ENCODE measurements around the gene ANHX. TPM values are rescaled to one million over a fixed set of nuclear protein-coding genes. Genes with fewer than 3 reads are reported as not detected.
A peak's percentile ranks its signal among the peaks of the same experiment; 100 is the strongest.

The ANHX gene
- total RNA-seq, 4 donors from 2014 or later = 0.13 TPM; not detected in 3

DNA sequence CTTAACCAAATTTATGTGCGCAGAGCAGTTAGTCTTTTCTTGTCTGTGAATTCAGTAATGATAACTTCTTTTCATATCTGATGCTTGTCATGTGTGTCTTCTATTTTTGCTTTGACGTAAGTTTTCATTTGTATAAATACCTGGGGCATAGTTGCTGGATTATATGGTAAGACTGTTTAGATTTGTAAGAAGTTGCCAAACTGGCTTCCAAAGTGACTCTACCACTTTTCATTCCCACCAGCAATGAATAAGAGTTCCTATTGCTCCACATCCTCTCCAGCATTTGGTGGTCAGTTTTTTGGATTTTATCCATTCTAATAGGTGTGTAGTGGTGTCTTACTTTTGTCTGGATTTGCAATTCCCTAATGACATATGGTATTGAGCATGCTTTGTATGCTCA, 45.5 kb downstream of the ANHX start:
- Histone ChIP-seq H3K27ac (no peak overlapping the region), H3K36me3 (peaks cover 92 to 93% of the 10 kb centered on the region in 2 donors), H3K9me3 (no peaks in the 10 kb centered on the region), H3K4me3 (replicated peaks in 1 of 3) (no peak overlapping the region), H3K27me3 (no peaks in the 10 kb centered on the region), H3K4me1 (no peaks in the 10 kb centered on the region)
- DNase-seq = no peak
- TF ChIP-seq CTCF (IDR thresholded peaks at IDR 0.05) (no peak), POLR2A (IDR thresholded peaks at IDR 0.05) (no peak)
- intact Hi-C loops (cut with DNase I) = no loop called here
- 98 to 99% methylated on average over 2 of the region's 2 CpGs for WGBS, 2 donors

GRCh38 chr12:133181238-133181959, 54.3 kb downstream of the ANHX start, which contains the start of gene ZNF268:
TSS of gene ZNF268 (plus strand) at chr12:133181495. CDS start at chr12:133181998, 503 bp downstream.
- H3K36me3 ChIP-seq = peaks cover 4 to 23% of the 10 kb centered on the region in 2 donors
- 2 to 3% methylated on average over 20 to 29 of the region's 40 CpGs for WGBS, 2 donors
- TF ChIP-seq POLR2A (IDR thresholded peaks at IDR 0.05) (peak in 1 of 2 donors; percentile 40), CTCF (IDR thresholded peaks at IDR 0.05) (peak; percentile 43 to 78 (median 62))
- peak within 1 kb of the TSS; percentile 78 to 96 (median 92) for H3K4me3 ChIP-seq (replicated peaks in 1 of 3)
- intact Hi-C loops (cut with DNase I) = no loop called here
- H3K9me3 ChIP-seq = no peaks in the 10 kb centered on the region
- peaks cover 6 to 8% of the 10 kb centered on the region in 2 donors for H3K4me1 ChIP-seq
- no peaks in the 10 kb centered on the region for H3K27me3 ChIP-seq
- peak; percentile 94 to 96 for DNase-seq
- H3K27ac ChIP-seq = peak within 1 kb of the TSS; percentile 39 to 65 (median 58)

GRCh38 chr12:133180669-133181068, 55.0 kb downstream of the ANHX start:
- H3K9me3 ChIP-seq = no peaks in the 10 kb centered on the region
- intact Hi-C loops (cut with DNase I) = no loop called here
- peaks cover 6 to 8% of the 10 kb centered on the region in 2 donors for H3K4me1 ChIP-seq
- H3K27me3 ChIP-seq = no peaks in the 10 kb centered on the region
- DNase-seq = no peak
- 96 to 97% methylated on average over 8 of the region's 8 CpGs for WGBS, 2 donors
- no peak for TF ChIP-seq POLR2A (IDR thresholded peaks at IDR 0.05)
- TF ChIP-seq CTCF (IDR thresholded peaks at IDR 0.05) = no peak
- no peak overlapping the region for H3K4me3 ChIP-seq (replicated peaks in 1 of 3)
- H3K27ac ChIP-seq = no peak overlapping the region
- peaks cover 0 to 18% of the 10 kb centered on the region in 2 donors for H3K36me3 ChIP-seq

DNA sequence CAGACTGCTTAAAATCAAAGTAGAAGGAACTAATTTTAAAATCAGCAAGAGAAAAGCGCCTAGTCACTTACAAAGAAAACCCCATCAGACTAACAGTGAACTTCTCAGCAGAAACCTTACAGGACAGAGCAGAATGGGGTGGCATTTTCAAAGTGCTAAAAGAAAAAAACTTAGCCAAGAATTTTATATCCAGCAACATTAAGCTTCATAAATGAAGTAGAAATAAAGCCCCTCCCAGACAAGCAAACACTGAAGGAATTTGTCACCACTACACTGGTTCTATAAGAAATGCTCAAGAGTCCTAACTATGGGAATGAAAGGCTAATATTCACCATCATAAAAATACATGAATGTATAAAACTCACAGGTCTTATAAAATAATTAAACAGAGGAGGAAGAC, 60.8 kb downstream of the ANHX start:
- intact Hi-C loops (cut with DNase I) = no loop called here
- Histone ChIP-seq H3K27me3 (no peaks in the 10 kb centered on the region), H3K36me3 (no peaks in the 10 kb centered on the region), H3K4me3 (replicated peaks in 1 of 3) (no peak overlapping the region), H3K27ac (no peak overlapping the region), H3K9me3 (no peaks in the 10 kb centered on the region), H3K4me1 (no peaks in the 10 kb centered on the region)
- WGBS, 2 donors = 66 to 73% methylated on average over 1 of the region's 1 CpG
- DNase-seq = no peak
- TF ChIP-seq CTCF (IDR thresholded peaks at IDR 0.05) = no peak
- no peak for TF ChIP-seq POLR2A (IDR thresholded peaks at IDR 0.05)

DNA sequence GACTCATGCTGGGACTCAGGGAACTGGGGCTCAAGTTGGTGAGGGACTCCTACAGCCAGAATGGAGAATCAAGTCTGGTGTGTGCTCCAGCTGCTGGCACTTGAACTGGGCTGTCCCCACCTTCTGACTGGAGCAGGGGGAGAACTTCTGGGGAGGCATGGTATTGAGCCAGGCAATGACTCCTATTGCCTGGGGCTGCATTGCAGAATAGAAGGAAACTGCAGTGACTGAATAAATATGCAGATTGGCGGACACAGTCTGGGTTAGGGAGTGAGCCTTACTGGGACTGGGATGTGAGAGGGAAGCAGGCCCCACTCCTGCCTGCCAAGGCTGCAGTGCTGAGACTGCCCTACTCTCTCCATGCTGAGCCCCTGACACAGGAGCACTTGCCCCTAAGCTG, 63.2 kb downstream of the ANHX start:
- Histone ChIP-seq H3K36me3 (no peaks in the 10 kb centered on the region), H3K4me1 (no peaks in the 10 kb centered on the region), H3K27ac (no peak overlapping the region), H3K27me3 (no peaks in the 10 kb centered on the region), H3K4me3 (replicated peaks in 1 of 3) (no peak overlapping the region), H3K9me3 (no peaks in the 10 kb centered on the region)
- intact Hi-C loops (cut with DNase I) = no loop called here
- 80 to 83% methylated on average over 1 of the region's 1 CpG for WGBS, 2 donors
- no peak for DNase-seq
- TF ChIP-seq POLR2A (IDR thresholded peaks at IDR 0.05) (no peak), CTCF (IDR thresholded peaks at IDR 0.05) (no peak)
